ENCODE results near the gene GABRB3. TPM values are rescaled to one million over a fixed set of nuclear protein-coding genes. Genes with fewer than 3 reads are reported as not detected.
"Not testable (repeated sequence)": the region's sequence is repeated elsewhere in the genome, so short reads cannot be mapped to it uniquely, and the experiment has no call there.

The GABRB3 gene
- total RNA-seq, 2 donors from 2014 or later, result not detected

GRCh38 chr15:26721232-26721967, 51.5 kb downstream of the GABRB3 start:
- Mint-ChIP-seq H3K4me3 (no peak overlapping the region), H3K9me3 (peaks cover 21% of the 10 kb centered on the region), H3K36me3 (no peaks in the 10 kb centered on the region), H3K27ac (no peak overlapping the region), H3K27me3 (no peaks in the 10 kb centered on the region), H3K4me1 (ENCODE audit: low read depth in 2 of 2) (no peaks in the 10 kb centered on the region)
- DNase-seq (ENCODE audit: low spot score) (no peak), ATAC-seq (no peak)

DNA sequence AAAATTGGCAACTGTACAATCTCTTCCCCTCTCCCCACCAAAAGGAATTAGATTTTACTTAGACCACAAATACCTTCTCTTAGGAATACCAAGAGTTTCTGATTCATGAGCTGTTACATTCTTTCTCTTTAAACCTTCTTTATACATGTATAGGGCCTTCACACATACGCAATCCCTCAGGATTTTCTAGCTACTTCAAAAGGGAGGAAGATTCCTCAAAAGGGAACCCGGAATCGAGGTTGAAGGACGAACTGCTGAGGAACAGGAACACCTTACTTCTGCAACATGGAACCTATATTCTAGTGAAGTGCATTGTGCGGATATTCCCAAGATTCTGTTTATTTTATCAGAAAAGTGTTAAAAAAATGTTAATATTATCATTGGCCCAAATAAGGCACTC, 52.3 kb downstream of the GABRB3 start:
- Mint-ChIP-seq H3K27me3 (no peaks in the 10 kb centered on the region), H3K4me1 (ENCODE audit: low read depth in 2 of 2) (no peaks in the 10 kb centered on the region), H3K4me3 (no peak overlapping the region), H3K9me3 (peaks cover 21% of the 10 kb centered on the region), H3K27ac (no peak overlapping the region), H3K36me3 (no peaks in the 10 kb centered on the region)
- ATAC-seq (no peak), DNase-seq (ENCODE audit: low spot score) (no peak)

DNA sequence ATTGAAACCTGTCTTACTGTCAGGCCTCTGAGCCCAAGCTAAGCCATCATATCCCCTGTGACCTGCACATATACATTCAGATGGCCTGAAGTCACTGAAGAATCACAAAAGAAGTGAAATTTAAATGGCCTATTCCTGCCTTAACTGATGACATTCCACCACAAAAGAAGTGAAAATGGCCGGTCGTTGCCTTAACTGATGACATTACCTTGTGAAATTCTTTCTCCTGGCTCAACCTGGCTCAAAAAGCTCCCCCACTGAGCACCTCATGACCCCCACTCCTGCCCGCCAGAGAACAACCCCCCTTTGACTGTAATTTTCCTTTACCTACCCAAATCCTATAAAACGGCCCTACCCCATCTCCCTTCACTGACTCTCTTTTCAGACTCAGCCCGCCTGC, 53.0 kb downstream of the GABRB3 start:
- not testable (repeated sequence) for ATAC-seq; H3K4me3 Mint-ChIP-seq; H3K27ac Mint-ChIP-seq; DNase-seq (ENCODE audit: low spot score); H3K4me1 Mint-ChIP-seq (ENCODE audit: low read depth in 2 of 2); H3K27me3 Mint-ChIP-seq; H3K36me3 Mint-ChIP-seq
- H3K9me3 Mint-ChIP-seq, result peaks cover 24% of the 10 kb centered on the region

DNA sequence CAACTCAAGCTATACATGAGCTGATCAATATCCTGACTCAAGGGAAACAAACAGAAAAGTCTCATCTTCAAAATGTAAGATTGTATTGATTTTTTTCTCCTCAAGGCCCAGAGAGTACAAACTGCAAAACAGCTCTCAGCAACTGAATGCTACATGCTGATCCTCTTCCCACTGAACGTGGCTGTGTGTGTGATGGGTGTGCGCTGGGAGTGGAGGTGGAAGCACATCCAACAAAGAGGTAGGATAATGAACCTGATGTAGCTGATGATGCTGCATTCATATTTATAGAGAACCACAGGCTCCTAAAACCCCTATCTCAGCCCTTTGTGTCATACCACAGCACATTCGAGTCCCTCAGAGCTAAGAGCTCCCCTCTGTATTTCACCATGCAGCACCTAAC, 56.8 kb downstream of the GABRB3 start:
- DNase-seq (ENCODE audit: low spot score), result no peak
- Mint-ChIP-seq H3K4me1 (ENCODE audit: low read depth in 2 of 2) (no peaks in the 10 kb centered on the region), H3K4me3 (no peak overlapping the region), H3K27me3 (no peaks in the 10 kb centered on the region), H3K36me3 (peaks cover 9% of the 10 kb centered on the region), H3K27ac (no peak overlapping the region), H3K9me3 (peaks cover 34% of the 10 kb centered on the region)
- ATAC-seq, result no peak

- H3K27ac Mint-ChIP-seq, result no peak overlapping the region
- H3K27me3 Mint-ChIP-seq, result no peaks in the 10 kb centered on the region
- no peaks in the 10 kb centered on the region for H3K4me1 Mint-ChIP-seq (ENCODE audit: low read depth in 2 of 2)
- peaks cover 9% of the 10 kb centered on the region for H3K36me3 Mint-ChIP-seq
- no peak for ATAC-seq
- peaks cover 26% of the 10 kb centered on the region for H3K9me3 Mint-ChIP-seq
- no peak for DNase-seq (ENCODE audit: low spot score)
- no peak overlapping the region for H3K4me3 Mint-ChIP-seq
These were observed 59.4 kb downstream of the GABRB3 start for GRCh38 chr15:26713498-26713897.

DNA sequence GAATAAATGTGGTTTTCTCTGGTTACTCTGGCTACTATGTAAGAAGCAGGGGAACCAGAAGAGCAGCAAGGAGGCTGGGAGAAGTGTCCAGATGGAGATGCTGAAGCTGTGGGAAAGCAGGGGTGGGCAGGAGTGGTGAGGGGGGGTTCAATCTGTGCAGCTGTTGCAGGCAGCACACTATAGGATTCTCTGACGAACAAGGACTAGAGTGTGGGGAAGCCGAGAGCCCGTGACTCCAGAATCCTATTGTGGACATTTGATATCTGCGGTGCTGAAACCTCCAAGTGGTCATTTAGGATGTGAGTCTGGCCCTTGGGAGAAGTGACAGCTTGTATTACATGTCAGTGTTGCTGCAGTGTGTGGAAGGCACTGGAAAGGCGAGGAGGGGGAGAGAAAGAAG, 60.5 kb downstream of the GABRB3 start:
- Mint-ChIP-seq H3K27ac (no peak overlapping the region), H3K27me3 (no peaks in the 10 kb centered on the region), H3K36me3 (peaks cover 9% of the 10 kb centered on the region), H3K4me3 (no peak overlapping the region), H3K9me3 (peaks cover 26% of the 10 kb centered on the region), H3K4me1 (ENCODE audit: low read depth in 2 of 2) (no peaks in the 10 kb centered on the region)
- ATAC-seq (no peak), DNase-seq (ENCODE audit: low spot score) (no peak)

GRCh38 chr15:26711445-26711844, 61.4 kb downstream of the GABRB3 start:
- Mint-ChIP-seq H3K9me3 (peaks cover 30% of the 10 kb centered on the region), H3K27me3 (no peaks in the 10 kb centered on the region), H3K36me3 (peaks cover 9% of the 10 kb centered on the region), H3K4me1 (ENCODE audit: low read depth in 2 of 2) (no peaks in the 10 kb centered on the region), H3K4me3 (no peak overlapping the region), H3K27ac (no peak overlapping the region)
- DNase-seq (ENCODE audit: low spot score) (no peak), ATAC-seq (no peak)

- Mint-ChIP-seq H3K27me3 (no peaks in the 10 kb centered on the region), H3K4me3 (no peak overlapping the region)
These were observed 70.5 kb downstream of the GABRB3 start for GRCh38 chr15:26702381-26702780.

GRCh38 chr15:26698555-26698954, 74.3 kb downstream of the GABRB3 start:
- H3K4me1 Mint-ChIP-seq (ENCODE audit: low read depth in 2 of 2), result no peaks in the 10 kb centered on the region
- no peaks in the 10 kb centered on the region for H3K27me3 Mint-ChIP-seq
- no peak for ATAC-seq

More at GRCh38 chr15:26702381-26702780, 70.5 kb downstream of the GABRB3 start:
- no peak for DNase-seq (ENCODE audit: low spot score)
- no peak overlapping the region for H3K27ac Mint-ChIP-seq
- H3K4me1 Mint-ChIP-seq (ENCODE audit: low read depth in 2 of 2), result no peaks in the 10 kb centered on the region
- H3K9me3 Mint-ChIP-seq, result peaks cover 22% of the 10 kb centered on the region
- ATAC-seq, result no peak
- H3K36me3 Mint-ChIP-seq, result no peaks in the 10 kb centered on the region

GRCh38 chr15:26697913-26698312, 75.0 kb downstream of the GABRB3 start:
- peaks cover 5% of the 10 kb centered on the region for H3K36me3 Mint-ChIP-seq
- DNase-seq (ENCODE audit: low spot score), result no peak
- H3K9me3 Mint-ChIP-seq, result peaks cover 10% of the 10 kb centered on the region
- no peaks in the 10 kb centered on the region for H3K4me1 Mint-ChIP-seq (ENCODE audit: low read depth in 2 of 2)
- no peak overlapping the region for H3K27ac Mint-ChIP-seq
- no peaks in the 10 kb centered on the region for H3K27me3 Mint-ChIP-seq
- ATAC-seq, result no peak
- H3K4me3 Mint-ChIP-seq, result no peak overlapping the region

More at GRCh38 chr15:26698555-26698954, 74.3 kb downstream of the GABRB3 start:
- peaks cover 5% of the 10 kb centered on the region for H3K36me3 Mint-ChIP-seq
- no peak overlapping the region for H3K27ac Mint-ChIP-seq
- H3K4me3 Mint-ChIP-seq, result no peak overlapping the region
- DNase-seq (ENCODE audit: low spot score), result no peak
- H3K9me3 Mint-ChIP-seq, result peaks cover 8% of the 10 kb centered on the region

GRCh38 chr15:26691249-26691648, 81.6 kb downstream of the GABRB3 start:
- Mint-ChIP-seq H3K36me3 (peaks cover 5% of the 10 kb centered on the region), H3K9me3 (peaks cover 7% of the 10 kb centered on the region)
- no peak for ATAC-seq

DNA sequence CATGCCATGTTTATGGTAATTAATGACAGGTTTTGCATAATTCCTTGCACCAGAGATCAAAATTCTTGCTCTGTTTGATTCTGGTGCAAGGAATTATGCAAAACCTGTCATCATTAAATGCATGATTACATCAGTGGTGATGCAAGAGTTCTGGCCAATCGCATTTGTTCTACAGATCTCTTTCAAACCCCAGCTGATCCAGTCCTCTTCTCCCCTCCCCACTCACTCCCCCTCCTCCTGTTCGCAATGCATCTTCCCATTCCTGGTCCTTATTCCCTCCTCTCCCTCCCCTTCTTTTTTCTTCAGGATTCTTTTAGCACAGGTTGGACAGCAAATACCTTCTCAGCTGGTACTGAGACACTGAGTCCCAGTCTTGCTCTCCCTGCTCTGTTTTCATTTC, 82.1 kb downstream of the GABRB3 start:
- no peaks in the 10 kb centered on the region for H3K27me3 Mint-ChIP-seq
- H3K36me3 Mint-ChIP-seq, result peaks cover 5% of the 10 kb centered on the region
- no peak for DNase-seq (ENCODE audit: low spot score)
- no peaks in the 10 kb centered on the region for H3K4me1 Mint-ChIP-seq (ENCODE audit: low read depth in 2 of 2)
- H3K27ac Mint-ChIP-seq, result no peak overlapping the region
- no peak for ATAC-seq
- peaks cover 7% of the 10 kb centered on the region for H3K9me3 Mint-ChIP-seq
- no peak overlapping the region for H3K4me3 Mint-ChIP-seq

More at GRCh38 chr15:26691249-26691648, 81.6 kb downstream of the GABRB3 start:
- Mint-ChIP-seq H3K27me3 (no peaks in the 10 kb centered on the region), H3K4me1 (ENCODE audit: low read depth in 2 of 2) (no peaks in the 10 kb centered on the region), H3K4me3 (no peak overlapping the region), H3K27ac (no peak overlapping the region)
- DNase-seq (ENCODE audit: low spot score), result no peak

DNA sequence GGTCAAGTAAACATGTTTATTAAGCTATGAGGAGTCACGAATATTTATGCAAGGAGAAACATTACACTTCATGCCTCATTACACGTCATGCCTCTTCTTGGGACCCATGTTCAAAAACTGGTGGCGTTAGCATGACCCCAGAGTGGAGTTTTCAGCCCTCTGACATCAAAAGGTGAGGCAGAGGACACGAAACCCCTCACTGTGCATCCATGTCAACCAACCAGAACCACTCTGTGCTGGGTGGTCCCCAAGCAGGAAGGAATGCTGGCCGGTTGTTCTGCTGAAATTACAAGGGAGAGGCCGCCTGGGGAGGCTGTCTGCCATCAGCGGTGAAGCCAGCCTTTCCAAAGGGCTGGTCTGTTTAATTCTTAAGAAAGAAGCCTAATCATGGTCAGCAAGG, 83.4 kb downstream of the GABRB3 start:
- no peaks in the 10 kb centered on the region for H3K27me3 Mint-ChIP-seq
- peaks cover 10% of the 10 kb centered on the region for H3K9me3 Mint-ChIP-seq
- DNase-seq (ENCODE audit: low spot score) (no peak), ATAC-seq (no peak)
- H3K27ac Mint-ChIP-seq, result no peak overlapping the region
- H3K36me3 Mint-ChIP-seq, result no peaks in the 10 kb centered on the region
- no peaks in the 10 kb centered on the region for H3K4me1 Mint-ChIP-seq (ENCODE audit: low read depth in 2 of 2)
- H3K4me3 Mint-ChIP-seq, result no peak overlapping the region

DNA sequence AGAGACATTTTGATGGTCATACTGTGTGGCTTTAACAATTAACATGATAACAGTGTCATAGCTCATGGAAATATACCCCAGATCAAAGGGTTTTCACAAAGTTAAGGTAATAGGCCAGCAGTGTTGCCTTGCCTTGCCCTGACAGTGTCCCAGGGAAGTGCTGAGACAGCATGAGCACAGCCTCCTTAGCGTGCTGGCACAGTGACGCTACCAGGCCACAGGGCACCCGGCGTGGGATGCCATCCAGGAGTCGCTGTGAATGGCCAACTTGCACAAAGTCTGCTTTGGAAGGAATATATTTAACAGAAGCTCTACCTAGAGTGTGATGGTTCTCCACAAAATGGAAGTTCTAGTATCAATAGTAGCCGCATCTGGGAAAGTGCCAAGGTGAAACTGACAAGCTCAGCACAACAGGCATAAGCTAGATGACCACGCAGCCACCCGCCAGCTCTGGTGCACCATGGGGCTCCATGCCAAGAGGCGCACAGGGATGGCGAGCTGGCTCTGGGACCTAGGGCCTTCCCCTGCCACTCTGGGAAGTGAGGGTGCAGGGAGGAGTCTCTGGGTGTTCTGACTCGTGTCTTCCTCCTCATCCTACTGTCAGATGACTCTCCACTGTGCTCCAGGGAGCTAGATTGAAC, 86.2 kb downstream of the GABRB3 start:
- Mint-ChIP-seq H3K9me3 (peaks cover 16% of the 10 kb centered on the region), H3K27me3 (no peaks in the 10 kb centered on the region), H3K36me3 (no peaks in the 10 kb centered on the region), H3K27ac (no peak overlapping the region), H3K4me3 (no peak overlapping the region), H3K4me1 (ENCODE audit: low read depth in 2 of 2) (no peaks in the 10 kb centered on the region)
- DNase-seq (ENCODE audit: low spot score) (no peak), ATAC-seq (no peak)

Measured in natural killer cell treated with Interleukin-12 subunit alpha and Interleukin-12 subunit beta and Interleukin-15 and Interleukin-18, amount 100 ng/mL, for 72 hours (primary cell).